RWPE1 (cell line): ENCODE results near the gene GBP3.
A peak's percentile ranks its signal among the peaks of the same experiment; 100 is the strongest.
"Not testable (repeated sequence)": the region's sequence is repeated elsewhere in the genome, so short reads cannot be mapped to it uniquely, and the experiment has no call there.

Experiments
- CTCF ChIA-PET: fragments of 350-600 bp; sonication (Branson Sonifier 250); formaldehyde crosslinking; extraction: SDS; loops from one replicate; lab custom pipeline; 2021; lab: Yijun Ruan, JAX
- POLR2A ChIA-PET: fragments of 400-600 bp; formaldehyde crosslinking; extraction: SDS; loops from one replicate; lab custom pipeline; 2020; ENCODE audit warnings: antibody characterized with exemption; ENCODE audit not compliant: low non-redundant PET; lab: Yijun Ruan, JAX
- DNase-seq: peaks from one replicate; pipeline ENCODE4 v3.0.0; 2012; ENCODE audit warnings: low spot score
- H3K27ac ChIP-seq: fragments of 450-650 bp; 2 replicates; pipeline ENCODE4 v1.5.1; 2017
- CTCF ChIP-seq: fragments of 450-650 bp; conservative IDR thresholded peaks from 2 replicates; pipeline ENCODE4 v1.5.1; 2017; ENCODE audit warnings: low read depth, mild to moderate bottlenecking

Gene GBP3

GRCh38 chr1:89008511-89008910 is 14.2 kb downstream of the GBP3 start:
- POLR2A ChIA-PET, result no interaction called here

GRCh38 chr1:89005286-89006151 is 17.1 kb downstream of the GBP3 start:
- H3K27ac ChIP-seq, result peak overlapping the region; percentile 9; the same call in 1 of the 2 replicates
- TF ChIP-seq CTCF, result no peak
- POLR2A ChIA-PET, result no interaction called here
- CTCF ChIA-PET, result no interaction called here
- no peak for DNase-seq

More at GRCh38 chr1:89008511-89008910, 14.2 kb downstream of the GBP3 start:
- CTCF ChIA-PET, result no interaction called here
- no peak for TF ChIP-seq CTCF
- H3K27ac ChIP-seq, result no peak overlapping the region
- DNase-seq, result no peak

GRCh38 chr1:89002176-89002575 is 20.5 kb downstream of the GBP3 start:
- DNase-seq, POLR2A ChIA-PET, CTCF ChIA-PET, H3K27ac ChIP-seq: not testable (repeated sequence)

GRCh38 chr1:89001510-89001909 is 21.2 kb downstream of the GBP3 start:
- no peak overlapping the region for H3K27ac ChIP-seq
- TF ChIP-seq CTCF, result no peak
- ChIA-PET CTCF (interaction anchor here (0.6 to 1.0 kb wide), 2 partner anchors 357 to 454 kb away, joined by 3 read pairs; no protein-coding TSS in a partner anchor), POLR2A (no interaction called here)
- DNase-seq, result no peak

- no peak overlapping the region for H3K27ac ChIP-seq
- peak; percentile 37 for TF ChIP-seq CTCF
- DNase-seq, result no peak
- ChIA-PET CTCF (interaction anchor here (0.7 to 0.8 kb wide), 2 partner anchors 170 to 385 kb away, joined by 4 to 5 read pairs; no protein-coding TSS in a partner anchor), POLR2A (interaction anchor here (0.6 kb wide), 1 partner anchor 500 kb away, joined by 7 read pairs; no protein-coding TSS in a partner anchor)
Measured at GRCh38 chr1:88998716-88999115, 23.9 kb downstream of the GBP3 start.

- POLR2A ChIA-PET, result no interaction called here
- H3K27ac ChIP-seq, result no peak overlapping the region
- CTCF ChIA-PET, result interaction anchor here (0.6 kb wide), 1 partner anchor 534 kb away, joined by 4 read pairs; no protein-coding TSS in a partner anchor
- no peak for TF ChIP-seq CTCF
- no peak for DNase-seq
Measured at GRCh38 chr1:88990426-88990825, 32.2 kb downstream of the GBP3 start.

- CTCF ChIA-PET, result interaction anchor here (0.6 to 1.0 kb wide), 2 partner anchors 12 to 819 kb away, joined by 3 to 4 read pairs; no protein-coding TSS in a partner anchor
- no peak for TF ChIP-seq CTCF
- peak overlapping the region; percentile 75 for H3K27ac ChIP-seq
- DNase-seq, result no peak
- POLR2A ChIA-PET, result no interaction called here
Measured at GRCh38 chr1:88985692-88986091, 37.0 kb downstream of the GBP3 start.
